ENCODE data around the gene OPRD1. TPM values are rescaled to one million over a fixed set of nuclear protein-coding genes. Genes with fewer than 3 reads are reported as not detected.

Gene OPRD1
- total RNA-seq, 1 donor from 2014 or later = not detected

Other genes with a start within 250 kb of the OPRD1 start
- 5.5 TPM for gene RAB42, start 219.9 kb upstream of the OPRD1 start, total RNA-seq
- 21.0 TPM for gene TAF12, start 169.1 kb upstream of the OPRD1 start, total RNA-seq
- gene RNU11, start 163.6 kb upstream of the OPRD1 start, total RNA-seq = not detected
- 12.9 TPM for gene GMEB1, start 143.4 kb upstream of the OPRD1 start, total RNA-seq
- gene YTHDF2, start 75.2 kb upstream of the OPRD1 start, total RNA-seq = 65.8 TPM
- gene EPB41, start 102.4 kb downstream of the OPRD1 start, total RNA-seq = 67.0 TPM